ENCODE results near the gene GH2.
"Not testable (repeated sequence)": the region's sequence is repeated elsewhere in the genome, so short reads cannot be mapped to it uniquely, and the experiment has no call there.

The GH2 gene

GRCh38 chr17:63847525-63848249 is 34.1 kb downstream of the GH2 start:
- DNase-seq (ENCODE audit: low spot score): no peak
- no peak for TF ChIP-seq CTCF (IDR thresholded peaks at IDR 0.05; ENCODE audit: borderline replicate concordance, control extremely low read depth, extremely low read depth, insufficient read depth, missing control alignments)

GRCh38 chr17:63845509-63845908 is 36.2 kb downstream of the GH2 start:
- TF ChIP-seq CTCF (IDR thresholded peaks at IDR 0.05; ENCODE audit: borderline replicate concordance, control extremely low read depth, extremely low read depth, insufficient read depth, missing control alignments): no peak
- DNase-seq (ENCODE audit: low spot score): no peak
- in situ Hi-C loops (cut with MboI; ENCODE audit: low sequenced_read_pairs, unreplicated experiment): no loop called here

More at GRCh38 chr17:63847525-63848249, 34.1 kb downstream of the GH2 start:
- in situ Hi-C loops (cut with MboI; ENCODE audit: low sequenced_read_pairs, unreplicated experiment): no loop called here

- in situ Hi-C loops (cut with MboI; ENCODE audit: low sequenced_read_pairs, unreplicated experiment): no loop called here
- DNase-seq (ENCODE audit: low spot score): no peak
- TF ChIP-seq CTCF (IDR thresholded peaks at IDR 0.05; ENCODE audit: borderline replicate concordance, control extremely low read depth, extremely low read depth, insufficient read depth, missing control alignments): no peak
Measured at GRCh38 chr17:63843910-63844677, 37.6 kb downstream of the GH2 start.

GRCh38 chr17:63843387-63843888 is 38.3 kb downstream of the GH2 start:
- peak; percentile 53 for DNase-seq (ENCODE audit: low spot score)

GRCh38 chr17:63842540-63843386 is 39.0 kb downstream of the GH2 start, which contains the start of gene SMARCD2:
SMARCD2 (minus strand) TSS chr17:63842685; CDS start chr17:63842674, 11 bp downstream.
- in situ Hi-C loops (cut with MboI; ENCODE audit: low sequenced_read_pairs, unreplicated experiment): no loop called here
- no peak for TF ChIP-seq CTCF (IDR thresholded peaks at IDR 0.05; ENCODE audit: borderline replicate concordance, control extremely low read depth, extremely low read depth, insufficient read depth, missing control alignments)
- DNase-seq (ENCODE audit: low spot score): peak; percentile 98

More at GRCh38 chr17:63843387-63843888, 38.3 kb downstream of the GH2 start:
- in situ Hi-C loops (cut with MboI; ENCODE audit: low sequenced_read_pairs, unreplicated experiment): not testable (repeated sequence)

GRCh38 chr17:63842173-63842539 is 39.6 kb downstream of the GH2 start:
- DNase-seq (ENCODE audit: low spot score): no peak
- in situ Hi-C loops (cut with MboI; ENCODE audit: low sequenced_read_pairs, unreplicated experiment): no loop called here
- no peak for TF ChIP-seq CTCF (IDR thresholded peaks at IDR 0.05; ENCODE audit: borderline replicate concordance, control extremely low read depth, extremely low read depth, insufficient read depth, missing control alignments)

Measured in GM13976 (cell line).